Measurements from ENCODE around the gene RPL3. TPM values are rescaled to one million over a fixed set of nuclear protein-coding genes. Genes with fewer than 3 reads are reported as not detected.
A peak's percentile ranks its signal among the peaks of the same experiment; 100 is the strongest.
"Not testable (repeated sequence)": the region's sequence is repeated elsewhere in the genome, so short reads cannot be mapped to it uniquely, and the experiment has no call there.

Gene RPL3
- total RNA-seq, 1 experiment from 2014 or later, result 3,009 TPM

- no peak for DNase-seq (ENCODE audit: low spot score)
- no peak overlapping the region for H3K4me3 Mint-ChIP-seq
- H3K27me3 Mint-ChIP-seq (ENCODE audit: low read depth), result no peaks in the 10 kb centered on the region; the same call in 1 of the 2 replicates
- no peak for ATAC-seq
- H3K4me1 Mint-ChIP-seq, result no peaks in the 10 kb centered on the region
- no peaks in the 10 kb centered on the region for H3K36me3 Mint-ChIP-seq
- no peaks in the 10 kb centered on the region for H3K9me3 Mint-ChIP-seq
- no peak overlapping the region for H3K27ac Mint-ChIP-seq
- ChIA-PET CTCF (interaction anchor here (1.1 to 2.2 kb wide), 3 partner anchors 8 to 201 kb away, joined by 3 to 13 read pairs (median 4); partner anchors contain the start of gene RPL3), POLR2A (interaction anchor here (0.6 kb wide), 1 partner anchor 1276 kb away, joined by 3 read pairs; no protein-coding TSS in a partner anchor)
- TF ChIP-seq ESRRA (CRISPR knock-in tag; IDR thresholded peaks at IDR 0.05; ENCODE audit: borderline replicate concordance), result no peak
- TF ChIP-seq ZNF423 (CRISPR knock-in tag; IDR thresholded peaks at IDR 0.05), result peak; percentile 42; the same call in 1 of the 2 replicates
- TF ChIP-seq ATF1 (CRISPR knock-in tag; IDR thresholded peaks at IDR 0.05), result no peak
- no peak for TF ChIP-seq CDX4 (CRISPR knock-in tag; IDR thresholded peaks at IDR 0.05; ENCODE audit: borderline replicate concordance)
Observed at GRCh38 chr22:39327995-39328754, 8.8 kb upstream of the RPL3 start.

GRCh38 chr22:39325392-39325932 is 6.0 kb upstream of the RPL3 start:
- ChIA-PET CTCF (no interaction called here), POLR2A (no interaction called here)
- TF ChIP-seq TP53 (CRISPR knock-in tag; IDR thresholded peaks at IDR 0.05) (no peak), NFE2L1 (CRISPR knock-in tag; IDR thresholded peaks at IDR 0.05) (no peak), E2F5 (CRISPR knock-in tag; IDR thresholded peaks at IDR 0.05) (no peak)
- ATAC-seq, result no peak
- Mint-ChIP-seq H3K4me3 (no peak overlapping the region), H3K27ac (no peak overlapping the region), H3K9me3 (no peaks in the 10 kb centered on the region), H3K27me3 (ENCODE audit: low read depth) (no peaks in the 10 kb centered on the region; the same call in 1 of the 2 replicates), H3K4me1 (peaks cover 3% of the 10 kb centered on the region), H3K36me3 (no peaks in the 10 kb centered on the region)
- DNase-seq (ENCODE audit: low spot score), result no peak

- not testable (repeated sequence) for ATAC-seq; H3K27me3 Mint-ChIP-seq (ENCODE audit: low read depth); H3K9me3 Mint-ChIP-seq; DNase-seq (ENCODE audit: low spot score)
- ChIA-PET POLR2A (interaction anchor here (0.7 to 3.1 kb wide), 9 partner anchors 10 to 199 kb away, joined by 3 to 31 read pairs (median 5); partner anchors contain the start of genes ATF4 and TAB1), CTCF (interaction anchor here (0.6 to 3.8 kb wide), 14 partner anchors 10 to 210 kb away, joined by 3 to 37 read pairs (median 6); partner anchors contain the start of genes SYNGR1 and TAB1)
- 0 out of 2 replicates have a peak, but pooled peaks have one; percentile 21 for TF ChIP-seq PRDM15 (CRISPR knock-in tag; IDR thresholded peaks at IDR 0.05)
- Mint-ChIP-seq H3K4me3 (peak overlapping the region; percentile 99), H3K4me1 (peaks cover 32% of the 10 kb centered on the region), H3K27ac (peak overlapping the region; percentile 99), H3K36me3 (peaks cover 38% of the 10 kb centered on the region)
Observed at GRCh38 chr22:39320616-39321029, 1.2 kb upstream of the RPL3 start.

GRCh38 chr22:39318507-39319283 is 728 bp downstream of the RPL3 start:
- Mint-ChIP-seq H3K27ac (peak overlapping the region; percentile 100), H3K4me3 (peak overlapping the region; percentile 99), H3K27me3 (ENCODE audit: low read depth) (peaks cover 4% of the 10 kb centered on the region; the same call in 1 of the 2 replicates), H3K36me3 (peaks cover 57% of the 10 kb centered on the region), H3K4me1 (peaks cover 49% of the 10 kb centered on the region), H3K9me3 (no peaks in the 10 kb centered on the region)
- ATAC-seq (no peak), DNase-seq (ENCODE audit: low spot score) (no peak)
- POLR2A ChIA-PET, result interaction anchor here (0.6 to 3.1 kb wide), 18 partner anchors 8 to 614 kb away, joined by 3 to 31 read pairs (median 5); partner anchors contain the start of genes ATF4, MIEF1 and TAB1
- CTCF ChIA-PET, result interaction anchor here (1.3 to 3.8 kb wide), 12 partner anchors 8 to 550 kb away, joined by 3 to 37 read pairs (median 9); partner anchors contain the start of genes ATF4 and TAB1
- TF ChIP-seq EMX1 (CRISPR knock-in tag; IDR thresholded peaks at IDR 0.05) (peak; percentile 88; the same call in 1 of the 2 replicates), ZNF416 (CRISPR knock-in tag; IDR thresholded peaks at IDR 0.05) (peak; percentile 89; the same call in 1 of the 2 replicates), NFATC4 (CRISPR knock-in tag; IDR thresholded peaks at IDR 0.05) (peak; percentile 86), NFE2L1 (CRISPR knock-in tag; IDR thresholded peaks at IDR 0.05) (no peak), SOX15 (CRISPR knock-in tag; IDR thresholded peaks at IDR 0.05) (no peak), ZNF532 (CRISPR knock-in tag; IDR thresholded peaks at IDR 0.05; ENCODE audit: borderline replicate concordance) (peak; percentile 27; the same call in 1 of the 2 replicates)
